H9 (cell line): Measurements from ENCODE around the gene CCDC33. TPM values are rescaled to one million over a fixed set of nuclear protein-coding genes. Genes with fewer than 3 reads are reported as not detected.

ENCODE experiments used
- DNase-seq: peaks from one replicate; pipeline ENCODE4 v3.0.0-alpha.2; 2017
- H2AFZ ChIP-seq: one replicate; pipeline ENCODE4 v1.6.1; 2013; ENCODE audit warnings: mild to moderate bottlenecking, low read length, control low read depth, moderate library complexity
- H2AK5ac ChIP-seq: 2 replicates; pipeline ENCODE4 v1.6.1; 2013; ENCODE audit warnings: low read length, control low read depth, mixed read lengths; ENCODE audit not compliant: insufficient read length
- H2BK120ac ChIP-seq: one replicate; pipeline ENCODE4 v1.6.1; 2013; ENCODE audit warnings: low read depth, mild to moderate bottlenecking, low read length, control low read depth, inconsistent platforms; ENCODE audit not compliant: poor library complexity, severe bottlenecking
- H2BK12ac ChIP-seq: 2 replicates; pipeline ENCODE4 v1.6.1; 2013; ENCODE audit warnings: low read length, control low read depth, mixed read lengths, low read depth; ENCODE audit not compliant: insufficient read length
- H2BK15ac ChIP-seq: 2 replicates; pipeline ENCODE4 v1.6.1; 2013; ENCODE audit warnings: low read depth, low read length, control low read depth
- H2BK20ac ChIP-seq: one replicate; pipeline ENCODE4 v1.6.1; 2013; ENCODE audit warnings: low read depth, mild to moderate bottlenecking, low read length, control low read depth, inconsistent platforms; ENCODE audit not compliant: poor library complexity, severe bottlenecking
- H2BK5ac ChIP-seq: 2 replicates; pipeline ENCODE4 v1.6.1; 2013; ENCODE audit warnings: low read length, control low read depth, mixed read lengths; ENCODE audit not compliant: insufficient read length
- H3K14ac ChIP-seq: 2 replicates; pipeline ENCODE4 v1.6.1; 2013; ENCODE audit warnings: low read length, control low read depth; ENCODE audit not compliant: insufficient read depth
- H3K18ac ChIP-seq: 2 replicates; pipeline ENCODE4 v1.6.1; 2013; ENCODE audit warnings: low read depth, mild to moderate bottlenecking, mixed read lengths, low read length, control low read depth; ENCODE audit not compliant: insufficient read length
- H3K23ac ChIP-seq: 2 replicates; pipeline ENCODE4 v1.6.1; 2013; ENCODE audit warnings: low read length, control low read depth, mixed read lengths, low read depth; ENCODE audit not compliant: insufficient read length
- H3K23me2 ChIP-seq: 2 replicates; pipeline ENCODE4 v1.6.1; 2013; ENCODE audit warnings: low read depth, mild to moderate bottlenecking, mixed read lengths, low read length, control low read depth; ENCODE audit not compliant: insufficient read length, poor library complexity, severe bottlenecking
- H3K27ac ChIP-seq: 2 replicates; pipeline ENCODE4 v1.5.1; 2013; ENCODE audit warnings: low read length, control low read depth, mixed read lengths, low read depth; ENCODE audit not compliant: insufficient read length
- H3K27me3 ChIP-seq: 2 replicates; pipeline ENCODE4 v1.6.1; 2013; ENCODE audit warnings: low read length, control low read depth, inconsistent platforms; ENCODE audit not compliant: insufficient read depth
- H3K4ac ChIP-seq: 2 replicates; pipeline ENCODE4 v1.6.1; 2013; ENCODE audit warnings: low read depth, mild to moderate bottlenecking, control low read depth, inconsistent platforms, low read length, moderate library complexity
- H3K4me1 ChIP-seq: 2 replicates; pipeline ENCODE4 v1.6.1; 2013; ENCODE audit warnings: low read length, control low read depth, inconsistent platforms; ENCODE audit not compliant: insufficient read depth
- H3K4me2 ChIP-seq: 2 replicates; pipeline ENCODE4 v1.6.1; 2013; ENCODE audit warnings: low read length, control low read depth, mixed read lengths; ENCODE audit not compliant: insufficient read length, insufficient read depth
- H3K56ac ChIP-seq: 2 replicates; pipeline ENCODE4 v1.6.1; 2013; ENCODE audit warnings: low read depth, mild to moderate bottlenecking, mixed read lengths, low read length, control low read depth; ENCODE audit not compliant: insufficient read length
- H3K79me1 ChIP-seq: 2 replicates; pipeline ENCODE4 v1.6.1; 2013; ENCODE audit warnings: low read depth, mild to moderate bottlenecking, moderate library complexity, low read length, control low read depth, inconsistent platforms; ENCODE audit not compliant: insufficient read depth, poor library complexity, severe bottlenecking
- H3K79me2 ChIP-seq: 2 replicates; pipeline ENCODE4 v1.6.1; 2013; ENCODE audit warnings: low read length, control low read depth, inconsistent platforms; ENCODE audit not compliant: insufficient read depth
- H3K9ac ChIP-seq: 2 replicates; pipeline ENCODE4 v1.6.1; 2013; ENCODE audit warnings: low read length, control low read depth, mixed read lengths; ENCODE audit not compliant: insufficient read length; ENCODE audit errors: extremely low read depth
- H3K9me3 ChIP-seq: one replicate; pipeline ENCODE4 v1.6.1; 2013; ENCODE audit warnings: low read depth, low read length, inconsistent platforms; ENCODE audit not compliant: control insufficient read depth
- H3T11ph ChIP-seq: one replicate; pipeline ENCODE4 v1.6.1; 2013; ENCODE audit warnings: mild to moderate bottlenecking, low read length, control low read depth, inconsistent platforms
- H4K20me1 ChIP-seq: one replicate; pipeline ENCODE4 v1.6.1; 2013; ENCODE audit not compliant: control insufficient read depth, insufficient read length, insufficient read depth
- H4K5ac ChIP-seq: 2 replicates; pipeline ENCODE4 v1.6.1; 2013; ENCODE audit warnings: low read depth, mild to moderate bottlenecking, mixed read lengths, low read length, control low read depth; ENCODE audit not compliant: insufficient read length
- H4K8ac ChIP-seq: replicated peaks from 2 replicates; pipeline ENCODE4 v1.6.1; 2013; ENCODE audit warnings: low read length, control low read depth, mixed read lengths, low read depth; ENCODE audit not compliant: insufficient read length
- H4K91ac ChIP-seq: 2 replicates; pipeline ENCODE4 v1.6.1; 2013; ENCODE audit warnings: low read depth, mild to moderate bottlenecking, moderate library complexity, mixed read lengths, low read length, control low read depth; ENCODE audit not compliant: insufficient read length
- H3K27ac Mint-ChIP-seq, 3 experiments: 2 replicates in 2 of 3; 3 replicates in 1 of 3; pipeline ENCODE4 v1.8.0; 2020 to 2021; ENCODE audit warnings: mixed read lengths in 3 of 3, mild to moderate bottlenecking in 1 of 3, moderate library complexity in 1 of 3
- H3K27me3 Mint-ChIP-seq: 2 replicates; pipeline ENCODE4 v1.8.0; 2021; ENCODE audit warnings: low read depth, mild to moderate bottlenecking, moderate library complexity, mixed read lengths
- H3K36me3 Mint-ChIP-seq, 3 experiments: 2 replicates in 2 of 3; 3 replicates in 1 of 3; pipeline ENCODE4 v1.8.0; 2020 to 2021; ENCODE audit warnings: low read depth in 3 of 3, mixed read lengths in 3 of 3; ENCODE audit not compliant: insufficient read depth in 1 of 3
- H3K4me1 Mint-ChIP-seq, 2 experiments: 2 replicates each; pipeline ENCODE4 v1.8.0; 2020; ENCODE audit warnings: mixed read lengths in 2 of 2
- H3K4me3 Mint-ChIP-seq, 2 experiments: 2 replicates in 1 of 2; 3 replicates in 1 of 2; pipeline ENCODE4 v1.8.0; 2020 to 2021; ENCODE audit warnings: mild to moderate bottlenecking in 2 of 2, mixed read lengths in 2 of 2, moderate library complexity in 1 of 2
- H3K9me3 Mint-ChIP-seq, 2 experiments: 2 replicates in 1 of 2; 3 replicates in 1 of 2; pipeline ENCODE4 v1.8.0; 2020; ENCODE audit warnings: mild to moderate bottlenecking in 2 of 2, mixed read lengths in 2 of 2, moderate library complexity in 1 of 2
- CTCF ChIP-seq: fragments of 200-600 bp; sonication (generic); conservative IDR thresholded peaks from 3 replicates; pipeline ENCODE4 v1.8.0; 2021; ENCODE audit warnings: antibody characterized with exemption, mild to moderate bottlenecking
- WGBS: extraction: QIAGEN DNeasy Blood & Tissue Kit; methylation state at CpG from one replicate; pipeline ENCODE4 v1.1.7; 2013; ENCODE audit warnings: missing lambda C conversion rate, low lambda C conversion rate, mixed read lengths; ENCODE audit not compliant: insufficient read length; ENCODE audit errors: extremely low coverage; 5-methylcytosine and 5-hydroxymethylcytosine counted together
- total RNA-seq: library from RNA; stranded (reverse); gene quantifications from 2 replicates; pipeline ENCODE4 v1.2.1, GENCODE V29; 2021

CCDC33 gene
- total RNA-seq, 1 experiment from 2014 or later: 4.6 TPM

GRCh38 chr15:74291101-74292071 lies 55.3 kb downstream of the CCDC33 start:
- H2BK120ac ChIP-seq: no peak overlapping the region
- no peak for TF ChIP-seq CTCF
- no peak overlapping the region for H2AK5ac ChIP-seq
- no peaks in the 10 kb centered on the region for H3K9me3 ChIP-seq
- H3K14ac ChIP-seq: no peak overlapping the region
- H4K91ac ChIP-seq: no peak overlapping the region
- H3K23me2 ChIP-seq: no peaks in the 10 kb centered on the region
- H2BK20ac ChIP-seq: no peak overlapping the region
- no peak overlapping the region for H3K4ac ChIP-seq
- peak; percentile 97 for DNase-seq
- H3K23ac ChIP-seq: no peak overlapping the region
- no peak overlapping the region for H2AFZ ChIP-seq
- no peak overlapping the region for H2BK5ac ChIP-seq
- H4K20me1 ChIP-seq: no peaks in the 10 kb centered on the region
- Mint-ChIP-seq H3K27me3 (peaks cover 97% of the 10 kb centered on the region), H3K4me1 (peaks cover 17 to 18% of the 10 kb centered on the region in 2 experiments), H3K4me3 (peak overlapping the region; percentile 50 to 68), H3K36me3 (no peaks in the 10 kb centered on the region), H3K27ac (peak overlapping the region in 2 of 3 experiments; percentile 63 to 96; a peak in 3 of 7 replicates), H3K9me3 (no peaks in the 10 kb centered on the region)
- no peak overlapping the region for H4K8ac ChIP-seq
- no peak overlapping the region for H3T11ph ChIP-seq
- no peak overlapping the region for H3K18ac ChIP-seq
- H2BK12ac ChIP-seq: no peak overlapping the region
- WGBS: no CpG with 5 or more reads among the region's 20 CpGs
- peaks cover 3% of the 10 kb centered on the region; the same call in 1 of the 2 replicates for H3K4me1 ChIP-seq
- no peak overlapping the region for H3K9ac ChIP-seq
- H2BK15ac ChIP-seq: no peak overlapping the region
- H3K27me3 ChIP-seq: no peaks in the 10 kb centered on the region; the same call in 1 of the 2 replicates
- H3K56ac ChIP-seq: no peak overlapping the region
- H3K79me2 ChIP-seq: no peaks in the 10 kb centered on the region
- H3K4me2 ChIP-seq: peak overlapping the region; percentile 23
- H3K27ac ChIP-seq: no peak overlapping the region
- no peak overlapping the region for H4K5ac ChIP-seq
- H3K79me1 ChIP-seq: no peaks in the 10 kb centered on the region
